Esophagus muscularis mucosa (tissue), 3 donors: ENCODE measurements around the gene SPRYD7.
"Not testable (repeated sequence)": the region's sequence is repeated elsewhere in the genome, so short reads cannot be mapped to it uniquely, and the experiment has no call there.

Experiments
- CTCF ChIP-seq, 3 experiments: fragments of 200-600 bp in 2 of 3; fragments of 450-650 bp in 1 of 3; sonication (generic) in 2 of 3; IDR thresholded peaks; one replicate each; pipeline ENCODE4 v1.5.1; 2017 to 2019; ENCODE audit warnings: antibody characterized with exemption in 3 of 3, mild to moderate bottlenecking in 2 of 3, moderate library complexity in 1 of 3
- POLR2A ChIP-seq: fragments of 450-650 bp; IDR thresholded peaks from one replicate; pipeline ENCODE4 v1.6.1; 2017; ENCODE audit warnings: antibody characterized with exemption, moderate library complexity, mild to moderate bottlenecking, low read depth
- POLR2AphosphoS5 ChIP-seq, 2 donors: sonication (generic); formaldehyde crosslinking; IDR thresholded peaks; one replicate each; pipeline ENCODE4 v1.6.1; 2017; ENCODE audit warnings: antibody characterized with exemption in 2 of 2

GRCh38 chr13:49918106-49918505 lies 18.0 kb downstream of the SPRYD7 start:
- TF ChIP-seq CTCF (IDR thresholded peaks at IDR 0.05); POLR2A; POLR2AphosphoS5 (IDR thresholded peaks at IDR 0.05): not testable (repeated sequence)
